WTC11 (cell line): ENCODE results near the gene PPP2R2C.

Experiments
- CTCF ChIP-seq: fragments of 200-600 bp; IDR thresholded peaks from 2 replicates; pipeline ENCODE4 v1.8.0; 2022; ENCODE audit warnings: antibody characterized with exemption
- JUN ChIP-seq: sonication (generic); formaldehyde crosslinking; IDR thresholded peaks from 2 replicates; pipeline ENCODE4 v1.8.0; 2023; ENCODE audit warnings: mild to moderate bottlenecking, missing genetic modification reagents
- PREB ChIP-seq: sonication (generic); formaldehyde crosslinking; IDR thresholded peaks from 2 replicates; pipeline ENCODE4 v1.8.1; 2022; ENCODE audit warnings: mild to moderate bottlenecking, missing genetic modification reagents, moderate library complexity, borderline replicate concordance

- TF ChIP-seq CTCF (no peak), PREB (CRISPR knock-in tag) (no peak), JUN (CRISPR knock-in tag) (no peak)
Measured at GRCh38 chr4:6516762-6517161, 44.3 kb upstream of the PPP2R2C start.
